ENCODE data around the gene CMTM6.

DNA sequence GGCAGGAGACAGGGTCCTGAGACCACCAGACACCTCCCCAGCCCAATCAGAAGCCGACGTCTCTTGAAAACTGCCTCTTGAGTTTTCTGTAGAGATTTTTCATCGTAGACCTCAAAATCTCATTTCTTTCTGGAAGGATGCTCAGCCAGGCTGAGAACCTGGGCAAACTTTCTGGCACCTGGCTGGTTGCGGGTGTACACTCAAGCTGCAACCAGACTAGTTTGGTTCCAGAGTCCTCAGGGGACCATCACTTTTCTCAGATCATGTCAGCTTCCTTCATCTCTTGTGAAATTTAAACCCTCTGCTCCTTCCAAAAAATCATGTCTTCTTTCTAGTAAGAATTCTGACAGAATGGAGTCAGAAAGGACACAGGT is 65.8 kb downstream of the CMTM6 start:
- TF ChIP-seq, protein P1, sequence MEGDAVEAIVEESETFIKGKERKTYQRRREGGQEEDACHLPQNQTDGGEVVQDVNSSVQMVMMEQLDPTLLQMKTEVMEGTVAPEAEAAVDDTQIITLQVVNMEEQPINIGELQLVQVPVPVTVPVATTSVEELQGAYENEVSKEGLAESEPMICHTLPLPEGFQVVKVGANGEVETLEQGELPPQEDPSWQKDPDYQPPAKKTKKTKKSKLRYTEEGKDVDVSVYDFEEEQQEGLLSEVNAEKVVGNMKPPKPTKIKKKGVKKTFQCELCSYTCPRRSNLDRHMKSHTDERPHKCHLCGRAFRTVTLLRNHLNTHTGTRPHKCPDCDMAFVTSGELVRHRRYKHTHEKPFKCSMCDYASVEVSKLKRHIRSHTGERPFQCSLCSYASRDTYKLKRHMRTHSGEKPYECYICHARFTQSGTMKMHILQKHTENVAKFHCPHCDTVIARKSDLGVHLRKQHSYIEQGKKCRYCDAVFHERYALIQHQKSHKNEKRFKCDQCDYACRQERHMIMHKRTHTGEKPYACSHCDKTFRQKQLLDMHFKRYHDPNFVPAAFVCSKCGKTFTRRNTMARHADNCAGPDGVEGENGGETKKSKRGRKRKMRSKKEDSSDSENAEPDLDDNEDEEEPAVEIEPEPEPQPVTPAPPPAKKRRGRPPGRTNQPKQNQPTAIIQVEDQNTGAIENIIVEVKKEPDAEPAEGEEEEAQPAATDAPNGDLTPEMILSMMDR (conservative IDR thresholded peaks at IDR 0.05; ENCODE audit: low read length): no peak
- TF ChIP-seq EZH2phosphoT487 (IDR thresholded peaks at IDR 0.05; ENCODE audit: borderline replicate concordance): no peak
